H1 (cell line): Measurements from ENCODE around the gene MRTFA. TPM values are rescaled to one million over a fixed set of nuclear protein-coding genes. Genes with fewer than 3 reads are reported as not detected.

Experiments used
- CTCF ChIA-PET: fragments of 300-600 bp; sonication (Branson Sonifier 250); formaldehyde crosslinking; loops from one replicate; lab custom pipeline; 2021; ENCODE audit not compliant: partially characterized antibody; lab: Charles Lee
- POLR2A ChIA-PET: fragments of 300-600 bp; sonication (Branson Sonifier 250); formaldehyde crosslinking; loops from one replicate; lab custom pipeline; 2021; ENCODE audit warnings: inconsistent platforms; ENCODE audit not compliant: partially characterized antibody; lab: Charles Lee
- DNase-seq, 2 experiments: peaks; one replicate each; pipeline versions ENCODE4 v3.0.0 to v3.0.0-alpha.2; 2010 to 2022; ENCODE audit warnings: low spot score in 2 of 2, low read depth in 1 of 2, mixed read lengths in 1 of 2
- FAIRE-seq: peaks from 2 replicates; lab custom pipeline; 2011; peaks lifted over from hg19 to GRCh38; lab: Jason Lieb, UNC
- H2AFZ ChIP-seq: 2 replicates; pipeline ENCODE4 v1.8.1; 2012; ENCODE audit warnings: low read length, inconsistent platforms
- H2AK5ac ChIP-seq: 2 replicates; pipeline ENCODE4 v1.6.1; 2013; ENCODE audit warnings: low read depth, low read length
- H2BK120ac ChIP-seq: replicated peaks from 2 replicates; pipeline ENCODE3; 2013; ENCODE audit warnings: low read depth, low read length, inconsistent platforms
- H2BK12ac ChIP-seq: 2 replicates; pipeline ENCODE4 v1.6.1; 2013; ENCODE audit warnings: low read depth, low read length
- H2BK15ac ChIP-seq: 2 replicates; pipeline ENCODE4 v1.6.1; 2013; ENCODE audit warnings: low read length
- H2BK20ac ChIP-seq: 2 replicates; pipeline ENCODE4 v1.6.1; 2013; ENCODE audit warnings: low read length
- H2BK5ac ChIP-seq: 2 replicates; pipeline ENCODE4 v1.6.1; 2013; ENCODE audit warnings: low read depth, low read length
- H3K14ac ChIP-seq: 2 replicates; pipeline ENCODE4 v1.6.1; 2013; ENCODE audit warnings: inconsistent platforms; ENCODE audit not compliant: insufficient read length
- H3K18ac ChIP-seq: 2 replicates; pipeline ENCODE4 v1.6.1; 2013; ENCODE audit warnings: low read length; ENCODE audit errors: extremely low read depth
- H3K23ac ChIP-seq: 2 replicates; pipeline ENCODE4 v1.6.1; 2013; ENCODE audit warnings: inconsistent platforms; ENCODE audit not compliant: insufficient read length
- H3K23me2 ChIP-seq: 2 replicates; pipeline ENCODE4 v1.6.1; 2013; ENCODE audit warnings: low read depth, low read length
- H3K27ac ChIP-seq: 2 replicates; pipeline ENCODE4 v1.6.1; 2011; ENCODE audit warnings: low read depth, low read length, inconsistent platforms
- H3K27me3 ChIP-seq, 4 experiments: replicated peaks in 1 of 4; 1 replicate in 1 of 4; 2 replicates in 3 of 4; pipeline versions ENCODE4 v1.6.1 to v1.8.1; 2011 to 2013; ENCODE audit warnings: low read length in 3 of 4, mild to moderate bottlenecking in 3 of 4, inconsistent platforms in 2 of 4, mixed read lengths in 2 of 4, moderate library complexity in 1 of 4; ENCODE audit not compliant: control insufficient read depth in 3 of 4, insufficient read depth in 3 of 4; ENCODE audit errors: extremely low read depth in 1 of 4
- H3K36me3 ChIP-seq, 4 experiments: 2 replicates each; pipeline versions ENCODE4 v1.6.1 to v1.8.1; 2011 to 2013; ENCODE audit warnings: mild to moderate bottlenecking in 4 of 4, low read length in 3 of 4, moderate library complexity in 2 of 4, control low read depth in 1 of 4, inconsistent platforms in 1 of 4; ENCODE audit not compliant: insufficient read depth in 4 of 4, control insufficient read depth in 2 of 4
- H3K4ac ChIP-seq: replicated peaks from 2 replicates; pipeline ENCODE3; 2013; ENCODE audit warnings: low read length, low read depth, mixed read lengths, inconsistent platforms; ENCODE audit not compliant: insufficient read length
- H3K4me1 ChIP-seq, 4 experiments: replicated peaks in 1 of 4; 1 replicate in 1 of 4; 2 replicates in 3 of 4; pipeline versions ENCODE4 v1.6.1 to v1.8.1; 2011 to 2013; ENCODE audit warnings: low read length in 3 of 4, inconsistent platforms in 2 of 4, mixed read lengths in 1 of 4; ENCODE audit not compliant: insufficient read depth in 4 of 4, control insufficient read depth in 3 of 4
- H3K4me2 ChIP-seq, 2 experiments: 2 replicates each; pipeline versions ENCODE4 v1.6.1 to v1.8.1; 2011 to 2013; ENCODE audit warnings: low read depth in 2 of 2, low read length in 2 of 2, control low read depth in 1 of 2, inconsistent platforms in 1 of 2, mild to moderate bottlenecking in 1 of 2; ENCODE audit not compliant: insufficient read depth in 1 of 2
- H3K4me3 ChIP-seq, 4 experiments: fragments of 200-600, 300-600 bp in 1 of 4; sonication (generic), shearing (Covaris generic), sonication (Bioruptor Twin) in 1 of 4; 2 replicates each; pipeline versions ENCODE4 v1.5.1 to v1.8.1; 2011 to 2016; ENCODE audit warnings: low read length in 4 of 4, low read depth in 3 of 4, control low read depth in 2 of 4, inconsistent platforms in 2 of 4, mild to moderate bottlenecking in 2 of 4, mixed read lengths in 1 of 4, moderate library complexity in 1 of 4; ENCODE audit not compliant: insufficient read depth in 2 of 4; ENCODE audit errors: extremely low read depth in 1 of 4
- H3K56ac ChIP-seq: replicated peaks from 2 replicates; pipeline ENCODE3; 2013; ENCODE audit warnings: low read depth, mild to moderate bottlenecking, mixed read lengths, low read length, inconsistent platforms; ENCODE audit not compliant: insufficient read length
- H3K79me1 ChIP-seq: 2 replicates; pipeline ENCODE4 v1.6.1; 2013; ENCODE audit warnings: low read depth, low read length, control low read depth
- H3K79me2 ChIP-seq, 2 experiments: 2 replicates each; pipeline versions ENCODE4 v1.6.1 to v1.8.1; 2012 to 2013; ENCODE audit warnings: low read length in 2 of 2, mild to moderate bottlenecking in 2 of 2, inconsistent platforms in 1 of 2; ENCODE audit not compliant: insufficient read depth in 2 of 2, control insufficient read depth in 1 of 2
- H3K9ac ChIP-seq, 4 experiments: replicated peaks in 1 of 4; 1 replicate in 1 of 4; 2 replicates in 3 of 4; pipeline versions ENCODE4 v1.6.1 to v1.8.1; 2011 to 2013; ENCODE audit warnings: low read depth in 3 of 4, low read length in 3 of 4, control low read depth in 2 of 4, mild to moderate bottlenecking in 2 of 4, moderate library complexity in 2 of 4, inconsistent platforms in 1 of 4; ENCODE audit errors: extremely low read depth in 1 of 4
- H3K9me3 ChIP-seq, 2 experiments: 2 replicates each; pipeline versions ENCODE4 v1.6.1 to v1.8.1; 2012 to 2013; ENCODE audit warnings: mild to moderate bottlenecking in 2 of 2, moderate library complexity in 2 of 2, control low read depth in 1 of 2, inconsistent platforms in 1 of 2, low read depth in 1 of 2, low read length in 1 of 2, mixed read lengths in 1 of 2; ENCODE audit not compliant: insufficient read depth in 2 of 2
- H4K20me1 ChIP-seq, 2 experiments: replicated peaks in 1 of 2; 2 replicates each; pipeline versions ENCODE3 to v1.8.1; 2011 to 2013; ENCODE audit warnings: inconsistent platforms in 2 of 2, low read length in 2 of 2, mild to moderate bottlenecking in 1 of 2; ENCODE audit not compliant: insufficient read depth in 2 of 2, control insufficient read depth in 1 of 2
- H4K5ac ChIP-seq: 2 replicates; pipeline ENCODE4 v1.6.1; 2013; ENCODE audit warnings: low read length, low read depth, mixed read lengths, inconsistent platforms; ENCODE audit not compliant: insufficient read length
- H4K8ac ChIP-seq: 2 replicates; pipeline ENCODE4 v1.8.0; 2013; ENCODE audit warnings: mild to moderate bottlenecking, moderate library complexity, low read length, inconsistent platforms; ENCODE audit not compliant: insufficient read depth; ENCODE audit errors: extremely low read depth
- H4K91ac ChIP-seq: replicated peaks from 2 replicates; pipeline ENCODE3; 2013; ENCODE audit warnings: low read length, mixed read lengths, inconsistent platforms; ENCODE audit not compliant: insufficient read length
- CBX8 ChIP-seq: fragments of 300-800, 300-1000 bp; sonication (generic); IDR thresholded peaks from 2 replicates; pipeline ENCODE4 v1.7.1; 2016; ENCODE audit warnings: low read depth, low read length, borderline replicate concordance
- RAD21 ChIP-seq, 2 experiments: IDR thresholded peaks in 1 of 2; conservative IDR thresholded peaks in 1 of 2; 2 replicates each; pipeline ENCODE4 v1.6.1; 2011; ENCODE audit warnings: low read depth in 2 of 2, low read length in 2 of 2, improper control_type of control experiment in 1 of 2, inconsistent platforms in 1 of 2, mild to moderate bottlenecking in 1 of 2, moderate library complexity in 1 of 2
- WGBS, 2 experiments: shearing (Covaris generic) in 1 of 2; methylation state at CpG; one replicate each; pipeline versions ENCODE4 v1.1.6 to v1.1.7; 2013 to 2015; ENCODE audit warnings: low lambda C conversion rate in 2 of 2, mixed read lengths in 2 of 2, inconsistent platforms in 1 of 2, low coverage in 1 of 2, missing lambda C conversion rate in 1 of 2; ENCODE audit not compliant: insufficient replicate concordance in 2 of 2, insufficient coverage in 1 of 2, insufficient read length in 1 of 2; ENCODE audit errors: extremely low coverage in 1 of 2, missing lambda C conversion rate in 1 of 2; 5-methylcytosine and 5-hydroxymethylcytosine counted together
- polyA plus RNA-seq, 7 experiments: library from polyadenylated mRNA; depleted of rRNA in 3 of 7; stranded (reverse) in 5 of 7; unstranded in 2 of 7; fragments of >200 nt in 5 of 7; fragments of 200-250 nt in 2 of 7; gene quantifications; 1 replicate in 5 of 7; 2 replicates in 1 of 7; 4 replicates in 1 of 7; pipeline versions ENCODE4 v1.2.1 to v1.2.3, GENCODE V29; 2011 to 2013; ENCODE audit warnings: missing spikeins in 2 of 7, mixed read lengths in 2 of 7
- total RNA-seq: library from RNA; stranded (reverse); fragmentation: NEBNext Ultra II Directional; extraction: Animal tissue kit (Norgen Biotek cat#: 25700); gene quantifications from 2 replicates; pipeline ENCODE4 v1.2.1, GENCODE V29; 2021
- TF ChIP-seq, protein P1 (sequence below), 3 experiments: IDR thresholded peaks; 1 replicate in 2 of 3; 2 replicates in 1 of 3; pipeline versions ENCODE4 v1.5.1 to v1.6.1; 2011; ENCODE audit warnings: low read length in 3 of 3, mild to moderate bottlenecking in 3 of 3, inconsistent platforms in 2 of 3, low read depth in 1 of 3, moderate library complexity in 1 of 3; ENCODE audit not compliant: insufficient read depth in 1 of 3; ENCODE audit errors: control extremely low read depth in 1 of 3

The MRTFA gene
- total and polyA plus RNA-seq, 2 of the 8 experiments (the other 6 are each of a cell fraction or from before 2014, with no cell fraction given): 5.4 to 37.9 TPM

DNA sequence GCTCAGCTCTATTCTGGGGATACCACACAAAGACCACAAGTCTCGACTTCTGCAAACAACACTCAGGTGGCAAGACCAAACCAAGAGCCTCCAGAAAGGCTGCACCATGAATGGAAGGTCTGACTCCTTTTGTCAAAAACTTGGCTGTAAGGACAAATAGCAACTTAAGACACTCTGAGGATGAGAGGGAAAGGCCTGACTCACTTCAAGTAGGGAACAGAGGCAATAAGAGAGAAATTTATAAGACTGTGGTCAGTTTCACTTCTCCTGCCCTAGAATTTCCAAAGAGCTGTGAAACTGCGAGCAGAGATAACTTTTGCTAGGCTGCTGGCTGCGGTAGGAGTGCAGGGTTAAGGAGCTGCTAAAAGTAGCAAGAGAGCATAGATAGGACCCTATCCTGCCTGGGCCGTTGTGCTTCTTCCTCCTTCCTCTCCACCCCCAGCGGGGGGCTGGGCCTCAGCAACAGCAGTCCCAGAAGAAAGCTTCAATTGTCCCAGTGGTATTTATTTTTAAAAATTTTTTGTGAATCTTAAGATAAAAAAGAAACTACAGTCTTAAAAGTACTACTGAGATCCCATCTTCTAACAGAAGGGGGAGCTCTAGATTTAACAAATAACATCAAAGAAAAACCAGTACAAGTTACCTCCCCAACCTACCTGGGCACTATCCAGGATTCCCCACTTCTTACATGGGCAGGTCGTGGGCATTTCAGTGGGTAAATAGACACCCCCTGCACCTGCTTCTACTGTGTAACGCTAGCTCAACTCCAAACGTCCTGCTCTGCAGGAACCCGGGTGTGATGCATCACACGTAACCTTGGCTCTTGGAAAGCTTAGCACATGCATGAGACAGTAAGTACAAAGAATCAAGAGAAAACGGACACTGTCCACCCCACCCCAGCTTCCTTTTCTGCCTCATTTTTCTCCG, 199.8 kb downstream of the MRTFA start:
- H3K27ac ChIP-seq: no peak overlapping the region
- H4K8ac ChIP-seq: no peak overlapping the region
- no peaks in the 10 kb centered on the region for H3K9me3 ChIP-seq
- H2BK5ac ChIP-seq: no peak overlapping the region
- H3K4me3 ChIP-seq: no peak overlapping the region
- no peaks in the 10 kb centered on the region for H3K23me2 ChIP-seq
- H3K4ac ChIP-seq: no peak overlapping the region
- H4K5ac ChIP-seq: peak overlapping the region; percentile 4
- H3K4me2 ChIP-seq: no peak overlapping the region
- H3K18ac ChIP-seq: no peak overlapping the region
- no peak overlapping the region for H2BK15ac ChIP-seq
- peaks cover 2% of the 10 kb centered on the region; the same call in 1 of the 2 replicates for H3K79me1 ChIP-seq
- WGBS, 2 experiments: 63% methylated on average over 12 of the region's 12 CpGs; no CpG with 5 or more reads in 1 of the 2 experiments
- FAIRE-seq (no peak), DNase-seq (no peak)
- H3K9ac ChIP-seq: no peak overlapping the region
- H2BK12ac ChIP-seq: no peak overlapping the region
- ChIA-PET POLR2A (interaction anchor here (0.9 to 2.1 kb wide), 4 partner anchors 11 to 204 kb away, joined by 3 to 6 read pairs (median 3); no protein-coding TSS in a partner anchor), CTCF (interaction anchor here (0.6 to 5.8 kb wide), 60 partner anchors 11 to 462 kb away, joined by 3 to 69 read pairs (median 4); no protein-coding TSS in a partner anchor)
- H3K23ac ChIP-seq: no peak overlapping the region
- peaks cover 2% of the 10 kb centered on the region in 2 experiments for H4K20me1 ChIP-seq
- H3K79me2 ChIP-seq: no peaks in the 10 kb centered on the region
- no peak overlapping the region for H2BK120ac ChIP-seq
- TF ChIP-seq, protein P1, sequence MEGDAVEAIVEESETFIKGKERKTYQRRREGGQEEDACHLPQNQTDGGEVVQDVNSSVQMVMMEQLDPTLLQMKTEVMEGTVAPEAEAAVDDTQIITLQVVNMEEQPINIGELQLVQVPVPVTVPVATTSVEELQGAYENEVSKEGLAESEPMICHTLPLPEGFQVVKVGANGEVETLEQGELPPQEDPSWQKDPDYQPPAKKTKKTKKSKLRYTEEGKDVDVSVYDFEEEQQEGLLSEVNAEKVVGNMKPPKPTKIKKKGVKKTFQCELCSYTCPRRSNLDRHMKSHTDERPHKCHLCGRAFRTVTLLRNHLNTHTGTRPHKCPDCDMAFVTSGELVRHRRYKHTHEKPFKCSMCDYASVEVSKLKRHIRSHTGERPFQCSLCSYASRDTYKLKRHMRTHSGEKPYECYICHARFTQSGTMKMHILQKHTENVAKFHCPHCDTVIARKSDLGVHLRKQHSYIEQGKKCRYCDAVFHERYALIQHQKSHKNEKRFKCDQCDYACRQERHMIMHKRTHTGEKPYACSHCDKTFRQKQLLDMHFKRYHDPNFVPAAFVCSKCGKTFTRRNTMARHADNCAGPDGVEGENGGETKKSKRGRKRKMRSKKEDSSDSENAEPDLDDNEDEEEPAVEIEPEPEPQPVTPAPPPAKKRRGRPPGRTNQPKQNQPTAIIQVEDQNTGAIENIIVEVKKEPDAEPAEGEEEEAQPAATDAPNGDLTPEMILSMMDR (IDR thresholded peaks at IDR 0.05; ENCODE audit: control extremely low read depth in 1 of 3, insufficient read depth in 1 of 3, low read depth in 1 of 3, low read length in 3 of 3): peak in 2 of 3 experiments; percentile 41 to 44; a peak in 2 of 4 replicates
- no peak for TF ChIP-seq CBX8
- peak; percentile 67 to 69 for TF ChIP-seq RAD21 (IDR thresholded peaks at IDR 0.05 in 1 of 2, conservative IDR thresholded peaks at IDR 0.05 in 1 of 2; ENCODE audit: low read depth in 2 of 2, low read length in 2 of 2)
- H3K4me1 ChIP-seq: no peaks in the 10 kb centered on the region; a peak in 1 of 7 replicates
- no peak overlapping the region for H2BK20ac ChIP-seq
- H2AFZ ChIP-seq: no peak overlapping the region
- H3K27me3 ChIP-seq: no peaks in the 10 kb centered on the region
- H3K56ac ChIP-seq: no peak overlapping the region
- no peak overlapping the region for H3K14ac ChIP-seq
- no peak overlapping the region for H4K91ac ChIP-seq
- H3K36me3 ChIP-seq: no peaks in the 10 kb centered on the region
- no peak overlapping the region for H2AK5ac ChIP-seq
